Measurements from ENCODE around the gene RSF1. TPM values are rescaled to one million over a fixed set of nuclear protein-coding genes. Genes with fewer than 3 reads are reported as not detected.
"Not testable (repeated sequence)": the region's sequence is repeated elsewhere in the genome, so short reads cannot be mapped to it uniquely, and the experiment has no call there.

The RSF1 gene
- polyA plus RNA-seq, 1 donor = 32.1 TPM

DNA sequence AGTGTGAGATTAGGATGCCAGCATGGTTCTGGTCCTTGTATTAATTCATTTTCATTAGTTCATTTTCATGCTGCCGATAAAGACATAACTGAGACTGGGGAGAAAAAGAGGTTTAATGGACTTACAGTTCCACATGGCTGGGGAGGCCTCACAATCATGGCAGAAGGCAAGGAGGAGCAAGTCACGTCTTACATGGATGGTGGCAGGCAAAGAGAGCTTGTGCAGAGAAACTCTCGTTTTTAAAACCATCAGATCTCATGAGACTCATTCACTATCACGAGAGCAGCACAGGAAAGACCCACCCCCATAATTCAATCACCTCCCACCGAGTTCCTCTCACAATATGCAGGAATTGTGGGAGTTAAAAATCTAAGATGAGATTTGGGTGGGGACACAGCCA lies 23.2 kb upstream of the RSF1 start:
- H3K27ac ChIP-seq (ENCODE audit: low read length); H3K27me3 ChIP-seq (ENCODE audit: control insufficient read depth, insufficient read depth, low read length); H3K4me3 ChIP-seq (ENCODE audit: low read length); H3K4me1 ChIP-seq (ENCODE audit: control insufficient read depth, insufficient read depth, low read length); DNase-seq: not testable (repeated sequence)
- Histone ChIP-seq H3K36me3 (ENCODE audit: control insufficient read depth, insufficient read depth, low read length) (peaks cover 48% of the 10 kb centered on the region), H3K9me3 (ENCODE audit: control insufficient read depth, low read depth, low read length) (peaks cover 12% of the 10 kb centered on the region)
- no CpG with 5 or more reads among the region's 5 CpGs for WGBS (ENCODE audit: insufficient coverage, low lambda C conversion rate)

DNA sequence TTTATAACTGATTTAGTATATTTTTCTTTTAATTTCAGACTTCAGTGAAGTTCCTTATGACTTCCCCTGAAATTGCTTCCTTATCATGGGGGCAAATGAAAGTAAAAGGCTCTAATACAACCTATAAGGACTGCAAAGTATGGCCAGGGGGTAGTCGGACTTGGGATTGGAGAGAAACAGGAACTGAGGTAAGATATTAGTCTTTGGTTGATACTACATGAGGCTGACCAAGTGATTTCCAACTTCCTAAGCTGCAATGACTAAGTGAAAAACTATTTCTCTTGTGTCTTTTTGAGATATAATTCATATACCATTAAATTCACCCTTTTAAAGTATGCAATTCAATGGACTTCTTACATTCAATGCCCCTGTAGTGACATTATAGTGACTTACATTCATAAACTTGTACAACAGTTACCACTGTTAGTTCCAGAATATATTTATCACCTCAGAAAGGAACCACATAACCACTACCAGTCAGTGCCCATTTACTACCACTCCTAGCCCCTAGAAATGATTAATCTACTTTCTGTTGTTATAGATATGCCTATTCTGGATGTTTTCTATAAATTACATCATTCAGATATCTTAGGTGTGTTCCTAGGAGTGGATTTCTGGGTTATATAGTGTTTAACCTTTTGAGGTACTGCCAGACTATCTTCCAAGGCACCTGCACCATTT lies 22.1 kb upstream of the RSF1 start:
- no peaks in the 10 kb centered on the region for H3K27me3 ChIP-seq (ENCODE audit: control insufficient read depth, insufficient read depth, low read length)
- no peak overlapping the region for H3K27ac ChIP-seq (ENCODE audit: low read length)
- H3K36me3 ChIP-seq (ENCODE audit: control insufficient read depth, insufficient read depth, low read length) = peaks cover 42% of the 10 kb centered on the region
- WGBS (ENCODE audit: insufficient coverage, low lambda C conversion rate) = 100% methylated on average over 1 of the region's 1 CpG
- no peak overlapping the region for H3K4me3 ChIP-seq (ENCODE audit: low read length)
- peaks cover 14% of the 10 kb centered on the region for H3K9me3 ChIP-seq (ENCODE audit: control insufficient read depth, low read depth, low read length)
- no peak for DNase-seq
- no peaks in the 10 kb centered on the region for H3K4me1 ChIP-seq (ENCODE audit: control insufficient read depth, insufficient read depth, low read length)

DNA sequence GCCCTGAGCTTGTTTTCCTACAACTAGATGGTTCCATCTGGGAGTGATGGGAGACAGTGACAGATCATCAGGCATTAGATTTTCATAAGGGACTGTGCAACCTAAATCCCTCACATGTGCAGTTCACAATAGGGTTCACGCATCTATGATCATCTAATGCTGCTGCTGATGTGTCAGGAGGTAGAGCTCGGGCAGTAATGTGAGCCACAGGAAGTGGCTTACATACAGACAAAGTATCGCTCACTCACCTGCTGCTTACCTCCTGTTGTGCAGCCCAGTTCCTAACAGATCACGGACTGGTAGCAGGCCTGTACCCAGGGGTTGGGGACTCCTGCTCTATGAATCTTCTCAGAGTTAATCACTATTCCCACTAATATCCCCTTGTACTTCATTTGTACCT lies 12.8 kb upstream of the RSF1 start:
- H3K27me3 ChIP-seq (ENCODE audit: control insufficient read depth, insufficient read depth, low read length) = no peaks in the 10 kb centered on the region
- H3K36me3 ChIP-seq (ENCODE audit: control insufficient read depth, insufficient read depth, low read length) = no peaks in the 10 kb centered on the region
- peaks cover 5% of the 10 kb centered on the region for H3K9me3 ChIP-seq (ENCODE audit: control insufficient read depth, low read depth, low read length)
- no CpG with 5 or more reads among the region's 4 CpGs for WGBS (ENCODE audit: insufficient coverage, low lambda C conversion rate)
- no peak overlapping the region for H3K4me3 ChIP-seq (ENCODE audit: low read length)
- H3K27ac ChIP-seq (ENCODE audit: low read length) = no peak overlapping the region
- no peaks in the 10 kb centered on the region for H3K4me1 ChIP-seq (ENCODE audit: control insufficient read depth, insufficient read depth, low read length)
- DNase-seq = no peak

DNA sequence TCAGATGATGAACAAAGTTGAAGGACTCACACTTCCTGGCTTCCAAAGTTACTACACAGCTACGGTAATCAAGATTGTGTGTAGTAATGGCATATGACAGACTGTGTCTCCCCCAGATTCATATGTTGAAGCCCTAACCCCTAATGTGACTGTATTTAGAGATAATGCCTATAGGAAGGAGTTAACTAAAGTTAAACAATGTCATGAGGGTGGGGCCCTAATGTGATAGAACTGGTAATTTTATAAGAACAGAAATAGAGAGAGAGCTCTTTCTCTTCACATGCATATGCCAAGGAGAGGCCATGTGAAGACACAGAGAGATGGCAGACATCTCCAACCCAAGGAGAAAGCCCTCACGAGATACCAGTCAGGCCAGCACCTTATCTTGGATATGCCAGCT lies 8.4 kb upstream of the RSF1 start:
- H3K27ac ChIP-seq (ENCODE audit: low read length) = no peak overlapping the region
- no peak overlapping the region for H3K4me3 ChIP-seq (ENCODE audit: low read length)
- H3K9me3 ChIP-seq (ENCODE audit: control insufficient read depth, low read depth, low read length) = peaks cover 3% of the 10 kb centered on the region
- no peaks in the 10 kb centered on the region for H3K36me3 ChIP-seq (ENCODE audit: control insufficient read depth, insufficient read depth, low read length)
- no CpG with 5 or more reads among the region's 2 CpGs for WGBS (ENCODE audit: insufficient coverage, low lambda C conversion rate)
- no peaks in the 10 kb centered on the region for H3K27me3 ChIP-seq (ENCODE audit: control insufficient read depth, insufficient read depth, low read length)
- no peak for DNase-seq
- H3K4me1 ChIP-seq (ENCODE audit: control insufficient read depth, insufficient read depth, low read length) = no peaks in the 10 kb centered on the region

DNA sequence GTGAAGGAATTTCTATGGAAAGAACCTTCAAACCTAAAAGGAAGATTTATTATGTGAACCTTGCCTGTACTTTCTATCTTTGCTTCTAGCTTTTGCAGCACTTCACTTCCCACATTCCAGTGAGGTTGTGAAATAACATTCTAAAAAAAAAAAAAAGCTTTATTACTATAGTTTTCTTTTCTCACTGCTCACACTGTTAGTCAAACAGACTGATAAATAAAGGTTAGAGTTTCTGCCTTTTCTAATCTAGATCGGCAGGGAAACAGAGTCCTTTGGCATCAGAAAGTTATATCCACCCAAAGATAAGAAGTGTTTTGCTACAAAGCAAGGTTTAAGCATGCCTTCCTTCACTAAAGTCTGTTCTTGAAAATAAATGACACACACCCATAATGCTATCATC lies 3.3 kb upstream of the RSF1 start:
- Histone ChIP-seq H3K27ac (ENCODE audit: low read length) (peak overlapping the region; percentile 49), H3K4me1 (ENCODE audit: control insufficient read depth, insufficient read depth, low read length) (peaks cover 6% of the 10 kb centered on the region), H3K4me3 (ENCODE audit: low read length) (no peak overlapping the region), H3K36me3 (ENCODE audit: control insufficient read depth, insufficient read depth, low read length) (no peaks in the 10 kb centered on the region), H3K9me3 (ENCODE audit: control insufficient read depth, low read depth, low read length) (no peaks in the 10 kb centered on the region), H3K27me3 (ENCODE audit: control insufficient read depth, insufficient read depth, low read length) (no peaks in the 10 kb centered on the region)
- WGBS (ENCODE audit: insufficient coverage, low lambda C conversion rate) = no CpG with 5 or more reads among the region's 1 CpG
- peak; percentile 22 to 73 for DNase-seq

DNA sequence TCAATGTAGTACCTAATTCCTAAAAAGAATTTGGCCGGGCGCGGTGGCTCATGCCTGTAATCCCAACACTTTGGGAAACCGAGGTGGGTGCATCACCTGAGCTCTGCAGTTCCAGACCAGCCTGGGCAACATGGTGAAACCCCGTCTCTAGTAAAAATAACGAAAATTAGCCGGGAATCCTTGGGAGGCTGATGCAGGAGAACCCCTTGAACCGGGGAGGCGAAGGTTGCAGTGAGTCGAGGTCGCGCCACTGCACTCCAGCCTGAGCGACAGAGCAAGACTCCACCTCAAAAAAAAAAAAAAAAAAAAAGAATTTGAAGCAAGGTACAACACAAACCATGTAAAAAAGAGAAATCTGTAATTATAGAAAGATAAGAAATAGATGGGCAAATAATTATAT lies 1.6 kb upstream of the RSF1 start:
- not testable (repeated sequence) for H3K4me1 ChIP-seq (ENCODE audit: control insufficient read depth, insufficient read depth, low read length); H3K27ac ChIP-seq (ENCODE audit: low read length)

DNA sequence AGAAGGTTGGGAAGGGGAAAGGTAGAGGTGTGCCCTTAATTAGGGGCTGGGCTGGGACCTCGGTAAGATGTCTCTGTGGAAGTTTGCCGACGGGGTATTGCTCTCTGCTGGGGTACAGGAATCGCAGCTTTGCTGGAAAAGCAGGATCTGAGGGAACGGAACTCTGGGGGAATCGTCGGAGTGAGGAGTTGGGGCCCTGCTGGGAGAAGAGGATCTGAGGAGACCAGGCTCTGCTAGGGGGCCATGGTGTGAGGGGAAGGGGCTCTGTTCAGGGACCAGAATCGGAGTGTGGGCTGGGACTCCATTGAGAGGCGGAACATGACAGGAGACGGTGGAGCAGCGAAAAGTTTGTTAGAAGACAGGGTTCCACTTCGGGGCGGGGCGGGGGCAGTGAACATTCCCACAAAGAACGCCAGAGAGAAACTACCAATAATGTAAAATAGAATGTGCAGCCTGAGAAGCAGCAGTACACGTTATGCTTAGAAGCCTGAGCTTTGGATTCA lies 878 bp upstream of the RSF1 start:
- H3K4me1 ChIP-seq (ENCODE audit: control insufficient read depth, insufficient read depth, low read length) = peaks cover 6% of the 10 kb centered on the region
- 0% methylated on average over 1 of the region's 16 CpGs for WGBS (ENCODE audit: insufficient coverage, low lambda C conversion rate)

More for the DNA sequence above, 1.6 kb upstream of the RSF1 start:
- DNase-seq; H3K9me3 ChIP-seq (ENCODE audit: control insufficient read depth, low read depth, low read length); H3K36me3 ChIP-seq (ENCODE audit: control insufficient read depth, insufficient read depth, low read length); H3K27me3 ChIP-seq (ENCODE audit: control insufficient read depth, insufficient read depth, low read length): not testable (repeated sequence)
- peak overlapping the region; percentile 99 for H3K4me3 ChIP-seq (ENCODE audit: low read length)
- no CpG with 5 or more reads among the region's 13 CpGs for WGBS (ENCODE audit: insufficient coverage, low lambda C conversion rate)

DNA sequence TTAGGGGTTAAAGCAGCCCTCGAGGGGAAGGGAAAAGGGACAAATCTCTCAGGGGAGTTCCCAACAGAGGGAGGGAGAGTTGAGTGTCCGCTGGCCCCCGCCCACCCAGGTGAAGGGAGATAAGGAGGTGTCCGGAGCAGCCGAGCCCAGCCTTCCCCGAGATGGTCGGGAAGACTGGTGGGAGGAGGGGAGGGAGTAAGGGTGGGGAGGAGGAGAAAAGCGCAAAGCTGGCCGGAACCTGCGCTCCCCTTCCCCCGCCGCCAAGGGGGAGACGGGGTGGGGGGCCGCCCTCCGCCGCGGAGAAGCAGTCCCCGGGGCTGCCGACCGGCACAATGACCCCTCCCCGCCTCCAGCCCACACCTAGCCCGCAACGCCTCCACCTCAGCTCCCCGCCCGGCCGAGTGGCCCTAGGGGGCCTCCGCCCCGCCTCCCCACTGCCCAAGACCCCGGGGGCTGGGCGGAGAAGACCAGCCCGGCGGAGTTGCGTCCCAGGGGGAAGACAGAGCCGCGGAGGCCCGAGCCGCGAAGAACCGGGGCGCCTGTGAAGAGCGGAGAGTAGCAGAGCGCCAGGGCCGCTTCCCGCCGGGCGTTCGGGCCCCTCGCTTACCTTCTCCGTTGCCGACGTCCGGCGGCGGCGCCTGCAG lies 479 bp downstream of the RSF1 start:
- peaks cover 6% of the 10 kb centered on the region for H3K4me1 ChIP-seq (ENCODE audit: control insufficient read depth, insufficient read depth, low read length)
- H3K9me3 ChIP-seq (ENCODE audit: control insufficient read depth, low read depth, low read length) = no peaks in the 10 kb centered on the region
- H3K36me3 ChIP-seq (ENCODE audit: control insufficient read depth, insufficient read depth, low read length) = peaks cover 2% of the 10 kb centered on the region
- no CpG with 5 or more reads among the region's 55 CpGs for WGBS (ENCODE audit: insufficient coverage, low lambda C conversion rate)
- peak; percentile 29 to 65 for DNase-seq
- H3K4me3 ChIP-seq (ENCODE audit: low read length) = peak overlapping the region; percentile 99
- H3K27ac ChIP-seq (ENCODE audit: low read length) = peak overlapping the region; percentile 97
- H3K27me3 ChIP-seq (ENCODE audit: control insufficient read depth, insufficient read depth, low read length) = no peaks in the 10 kb centered on the region

More for the DNA sequence above, 878 bp upstream of the RSF1 start:
- Histone ChIP-seq H3K36me3 (ENCODE audit: control insufficient read depth, insufficient read depth, low read length) (peaks cover 2% of the 10 kb centered on the region), H3K27me3 (ENCODE audit: control insufficient read depth, insufficient read depth, low read length) (no peaks in the 10 kb centered on the region), H3K27ac (ENCODE audit: low read length) (peak overlapping the region; percentile 87), H3K4me3 (ENCODE audit: low read length) (peak overlapping the region; percentile 99), H3K9me3 (ENCODE audit: control insufficient read depth, low read depth, low read length) (no peaks in the 10 kb centered on the region)
- DNase-seq = peak; percentile 5 to 46

DNA sequence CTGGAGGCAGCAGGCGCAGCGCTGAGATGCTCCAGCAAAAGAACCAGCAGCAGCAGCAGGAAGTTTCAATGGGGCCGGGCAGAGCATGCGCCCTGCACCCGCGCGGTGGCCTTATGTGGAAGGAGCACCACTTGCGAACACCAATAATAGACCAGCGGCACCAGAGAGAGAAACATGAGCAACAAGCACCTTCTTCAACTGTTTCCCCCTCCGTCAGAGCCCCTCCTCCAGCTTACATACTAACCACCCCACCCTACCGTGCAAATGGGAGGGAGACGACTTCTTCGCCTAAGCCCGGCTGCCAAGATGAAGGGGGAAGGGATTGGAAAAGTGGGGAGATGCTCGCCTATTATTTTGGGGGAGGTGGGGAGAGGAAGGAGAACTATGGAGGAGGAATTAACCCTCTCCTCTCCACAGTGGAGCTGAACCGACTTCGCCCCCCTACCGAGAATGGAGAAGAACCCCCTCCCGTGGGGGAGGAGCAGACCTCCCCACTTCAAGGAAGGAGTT lies 1.1 kb downstream of the RSF1 start:
- peaks cover 2% of the 10 kb centered on the region for H3K36me3 ChIP-seq (ENCODE audit: control insufficient read depth, insufficient read depth, low read length)
- peak; percentile 78 to 81 for DNase-seq
- no peaks in the 10 kb centered on the region for H3K9me3 ChIP-seq (ENCODE audit: control insufficient read depth, low read depth, low read length)
- H3K4me1 ChIP-seq (ENCODE audit: control insufficient read depth, insufficient read depth, low read length) = peaks cover 6% of the 10 kb centered on the region
- H3K4me3 ChIP-seq (ENCODE audit: low read length) = peak overlapping the region; percentile 99
- H3K27ac ChIP-seq (ENCODE audit: low read length) = peak overlapping the region; percentile 97
- H3K27me3 ChIP-seq (ENCODE audit: control insufficient read depth, insufficient read depth, low read length) = no peaks in the 10 kb centered on the region
- no CpG with 5 or more reads among the region's 19 CpGs for WGBS (ENCODE audit: insufficient coverage, low lambda C conversion rate)

DNA sequence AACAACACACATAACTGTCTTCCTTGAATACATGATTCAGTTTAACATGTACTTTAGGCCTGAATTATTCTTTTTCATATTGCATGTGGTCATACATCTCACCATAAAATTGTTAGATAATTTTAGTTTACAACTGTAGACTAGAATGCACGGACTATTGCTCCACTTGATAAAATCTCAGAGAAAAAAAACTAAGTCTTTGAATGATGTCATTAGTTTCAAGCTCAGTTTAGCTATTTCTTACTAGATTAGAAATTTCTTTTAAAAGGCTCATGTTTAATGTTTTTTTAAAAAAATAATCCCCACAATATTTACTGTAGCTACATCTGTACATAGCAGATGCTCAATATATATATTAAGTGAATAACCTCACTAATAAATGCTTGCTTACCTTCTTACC lies 5.1 kb downstream of the RSF1 start:
- Histone ChIP-seq H3K9me3 (ENCODE audit: control insufficient read depth, low read depth, low read length) (no peaks in the 10 kb centered on the region), H3K4me1 (ENCODE audit: control insufficient read depth, insufficient read depth, low read length) (no peaks in the 10 kb centered on the region), H3K4me3 (ENCODE audit: low read length) (no peak overlapping the region), H3K27me3 (ENCODE audit: control insufficient read depth, insufficient read depth, low read length) (no peaks in the 10 kb centered on the region), H3K27ac (ENCODE audit: low read length) (no peak overlapping the region), H3K36me3 (ENCODE audit: control insufficient read depth, insufficient read depth, low read length) (peaks cover 7% of the 10 kb centered on the region)
- WGBS (ENCODE audit: insufficient coverage, low lambda C conversion rate) = 67% methylated on average over 1 of the region's 1 CpG
- DNase-seq = no peak
